ENCODE measurements around the gene CDKL4. TPM values are rescaled to one million over a fixed set of nuclear protein-coding genes. Genes with fewer than 3 reads are reported as not detected.
"Not testable (repeated sequence)": the region's sequence is repeated elsewhere in the genome, so short reads cannot be mapped to it uniquely, and the experiment has no call there.

Gene CDKL4
- total RNA-seq, 4 donors from 2014 or later = 0.39 to 1.9 (median 1.4) TPM; not detected in 1

- WGBS, 2 donors (ENCODE audit: low coverage in 1 of 2) = 87 to 100% methylated on average over 1 of the region's 1 CpG
- no peak for ATAC-seq
- Histone ChIP-seq H3K27me3 (no peaks in the 10 kb centered on the region), H3K4me3 (no peak overlapping the region), H3K27ac (no peak overlapping the region), H3K4me1 (no peaks in the 10 kb centered on the region), H3K9me3 (peaks cover 0 to under 1% (median 0%) of the 10 kb centered on the region in 3 donors), H3K36me3 (no peaks in the 10 kb centered on the region)
- TF ChIP-seq POLR2AphosphoS5 (IDR thresholded peaks at IDR 0.05) = no peak
Observed at GRCh38 chr2:39202639-39203369, 41.0 kb downstream of the CDKL4 start.

GRCh38 chr2:39197003-39197402 lies 46.8 kb downstream of the CDKL4 start:
- 90 to 93% methylated on average over 2 of the region's 2 CpGs for WGBS, 2 donors (ENCODE audit: low coverage in 1 of 2)
- H3K27me3 ChIP-seq, H3K27ac ChIP-seq, H3K4me3 ChIP-seq, H3K4me1 ChIP-seq, H3K36me3 ChIP-seq, ATAC-seq: not testable (repeated sequence)
- H3K9me3 ChIP-seq = peaks cover 0 to 13% (median 0%) of the 10 kb centered on the region in 3 donors

GRCh38 chr2:39194686-39195085 lies 49.1 kb downstream of the CDKL4 start:
- no peak for ATAC-seq
- Histone ChIP-seq H3K4me3 (no peak overlapping the region), H3K9me3 (peaks cover 0 to 13% (median 0%) of the 10 kb centered on the region in 3 donors), H3K36me3 (no peaks in the 10 kb centered on the region), H3K27me3 (no peaks in the 10 kb centered on the region), H3K4me1 (no peaks in the 10 kb centered on the region), H3K27ac (no peak overlapping the region)
- TF ChIP-seq CTCF (IDR thresholded peaks at IDR 0.05) (no peak), POLR2AphosphoS5 (IDR thresholded peaks at IDR 0.05) (no peak), POLR2A (IDR thresholded peaks at IDR 0.05) (no peak), EP300 (IDR thresholded peaks at IDR 0.05) (no peak)
- WGBS, 2 donors (ENCODE audit: low coverage in 1 of 2) = 87 to 100% methylated on average over 3 of the region's 3 CpGs

- no peaks in the 10 kb centered on the region for H3K9me3 ChIP-seq
- no peak overlapping the region for H3K4me3 ChIP-seq
- no peaks in the 10 kb centered on the region for H3K27me3 ChIP-seq
- no peak overlapping the region for H3K27ac ChIP-seq
- TF ChIP-seq POLR2AphosphoS5 (IDR thresholded peaks at IDR 0.05) = no peak
- TF ChIP-seq POLR2A (IDR thresholded peaks at IDR 0.05) = no peak
- no peak for TF ChIP-seq CTCF (IDR thresholded peaks at IDR 0.05)
- no peak for TF ChIP-seq EP300 (IDR thresholded peaks at IDR 0.05)
- H3K4me1 ChIP-seq = no peaks in the 10 kb centered on the region
- H3K36me3 ChIP-seq = no peaks in the 10 kb centered on the region
- no peak for ATAC-seq
- 62 to 80% methylated on average over 2 to 4 of the region's 4 CpGs for WGBS, 2 donors (ENCODE audit: low coverage in 1 of 2)
Observed at GRCh38 chr2:39188960-39189494, 54.7 kb downstream of the CDKL4 start.

DNA sequence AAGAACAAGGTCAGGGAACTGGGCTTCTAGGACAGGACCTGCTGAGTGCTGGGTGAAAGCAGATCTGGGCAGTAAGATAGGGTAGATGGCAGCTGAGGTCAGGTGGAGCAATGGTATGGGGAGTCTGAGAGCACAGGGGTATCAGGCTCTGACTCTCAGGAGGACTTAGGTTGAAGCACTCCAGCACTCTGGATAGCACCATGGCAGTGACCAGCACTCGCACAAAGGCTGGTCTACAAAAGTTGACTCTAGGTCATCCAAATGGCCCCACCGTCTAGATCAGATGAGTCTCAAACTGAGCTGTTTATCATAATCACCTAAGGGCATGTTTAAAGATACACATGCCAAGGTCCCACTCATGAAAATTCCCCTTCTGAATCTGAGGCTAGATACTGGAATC lies 60.1 kb downstream of the CDKL4 start:
- H3K9me3 ChIP-seq = no peaks in the 10 kb centered on the region
- TF ChIP-seq EP300 (IDR thresholded peaks at IDR 0.05) (no peak), POLR2A (IDR thresholded peaks at IDR 0.05) (no peak), CTCF (IDR thresholded peaks at IDR 0.05) (no peak), POLR2AphosphoS5 (IDR thresholded peaks at IDR 0.05) (no peak)
- no peak overlapping the region for H3K27ac ChIP-seq
- WGBS, 2 donors (ENCODE audit: low coverage in 1 of 2) = 71% methylated on average over 1 of the region's 2 CpGs; no CpG with 5 or more reads in 1 of the 2 donors
- no peaks in the 10 kb centered on the region for H3K27me3 ChIP-seq
- ATAC-seq = no peak
- no peaks in the 10 kb centered on the region for H3K36me3 ChIP-seq
- no peak overlapping the region for H3K4me3 ChIP-seq
- no peaks in the 10 kb centered on the region for H3K4me1 ChIP-seq

- ATAC-seq = no peak
- H3K36me3 ChIP-seq = no peaks in the 10 kb centered on the region
Observed at GRCh38 chr2:39181297-39181696, 62.5 kb downstream of the CDKL4 start.

More at GRCh38 chr2:39181297-39181696, 62.5 kb downstream of the CDKL4 start:
- 89% methylated on average over 2 of the region's 2 CpGs; no CpG with 5 or more reads in 1 of the 2 donors for WGBS, 2 donors (ENCODE audit: low coverage in 1 of 2)
- no peaks in the 10 kb centered on the region for H3K9me3 ChIP-seq
- no peaks in the 10 kb centered on the region for H3K4me1 ChIP-seq
- no peak overlapping the region for H3K4me3 ChIP-seq
- no peak for TF ChIP-seq POLR2A (IDR thresholded peaks at IDR 0.05)
- no peak for TF ChIP-seq POLR2AphosphoS5 (IDR thresholded peaks at IDR 0.05)
- TF ChIP-seq CTCF (IDR thresholded peaks at IDR 0.05) = no peak
- no peak for TF ChIP-seq EP300 (IDR thresholded peaks at IDR 0.05)
- H3K27me3 ChIP-seq = no peaks in the 10 kb centered on the region
- no peak overlapping the region for H3K27ac ChIP-seq
